ENCODE data around the gene TMEM120A.

GRCh38 chr7:75945297-75946168 is 48.9 kb downstream of the TMEM120A start:
- peak in 1 of 2 experiments; percentile 12; a peak in 1 of 4 replicates for TF ChIP-seq CTCF (conservative IDR thresholded peaks at IDR 0.05; ENCODE audit: low read depth in 2 of 2)
- no peak for TF ChIP-seq POLR2AphosphoS5 (IDR thresholded peaks at IDR 0.05; ENCODE audit: low read depth)
- TF ChIP-seq EZH2phosphoT487 (IDR thresholded peaks at IDR 0.05; ENCODE audit: unreplicated experiment) = no peak
- no peak for TF ChIP-seq REST (IDR thresholded peaks at IDR 0.05; ENCODE audit: unreplicated experiment)
- TF ChIP-seq EZH2 (IDR thresholded peaks at IDR 0.05; ENCODE audit: low read depth, unreplicated experiment) = no peak
- no peak for TF ChIP-seq STAT1 (IDR thresholded peaks at IDR 0.05; ENCODE audit: unreplicated experiment)
- no peak for TF ChIP-seq JUNB (IDR thresholded peaks at IDR 0.05; ENCODE audit: unreplicated experiment)
- no peak for TF ChIP-seq CREB1 (CRISPR knock-in tag; IDR thresholded peaks at IDR 0.05; ENCODE audit: low read depth)
- TF ChIP-seq NANOG (IDR thresholded peaks at IDR 0.05; ENCODE audit: borderline replicate concordance) = no peak
- no peak for TF ChIP-seq ZNF331 (CRISPR knock-in tag; IDR thresholded peaks at IDR 0.05; ENCODE audit: low read depth)

All from GM23338 (cell line).